Stomach (tissue), 4 donors: ENCODE results near the gene OR6Q1.

ENCODE experiments used
- CTCF ChIP-seq, 7 experiments: fragments of 450-650 bp in 4 of 7; fragments of 200-600 bp in 3 of 7; sonication (generic) in 3 of 7; IDR thresholded peaks; one replicate each; pipeline ENCODE4 v1.5.1; 2016 to 2019; ENCODE audit warnings: antibody characterized with exemption in 7 of 7, control low read depth in 2 of 7, mild to moderate bottlenecking in 1 of 7
- POLR2AphosphoS5 ChIP-seq, 3 donors: sonication (generic); formaldehyde crosslinking; IDR thresholded peaks; one replicate each; pipeline ENCODE4 v1.6.1; 2016; ENCODE audit warnings: antibody characterized with exemption in 3 of 3

DNA sequence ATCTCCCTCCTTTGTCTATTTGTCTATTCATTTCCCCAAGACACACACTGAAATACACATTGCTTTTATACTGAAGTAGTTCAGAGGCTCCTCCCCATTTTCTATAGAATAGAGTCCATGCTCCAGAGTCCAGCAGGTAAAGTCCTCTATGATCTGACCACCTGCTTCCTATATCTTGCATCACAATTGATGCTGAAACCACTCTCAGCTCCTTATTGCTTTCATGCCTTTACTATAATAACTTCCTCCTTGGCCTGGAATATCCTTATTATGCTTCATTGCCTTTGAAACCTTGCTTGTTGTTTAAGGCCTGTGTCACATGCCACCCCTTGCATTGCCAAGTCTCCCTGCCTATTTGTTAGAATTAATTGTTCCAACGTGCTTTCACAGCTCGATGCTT lies 12.6 kb downstream of the OR6Q1 start:
- TF ChIP-seq CTCF (IDR thresholded peaks at IDR 0.05), result no peak
- TF ChIP-seq POLR2AphosphoS5 (IDR thresholded peaks at IDR 0.05), result no peak
